Gastroesophageal sphincter (tissue), 3 donors: ENCODE results near the gene BCAP29.

ENCODE experiments used
- EP300 ChIP-seq: sonication (generic); formaldehyde crosslinking; IDR thresholded peaks from one replicate; pipeline ENCODE4 v1.6.1; 2017; ENCODE audit warnings: antibody characterized with exemption, mild to moderate bottlenecking
- POLR2A ChIP-seq, 2 donors: fragments of 450-650 bp; IDR thresholded peaks; one replicate each; pipeline ENCODE4 v1.6.1; 2017; ENCODE audit warnings: antibody characterized with exemption in 2 of 2, mild to moderate bottlenecking in 2 of 2, moderate library complexity in 1 of 2
- POLR2AphosphoS5 ChIP-seq: sonication (generic); formaldehyde crosslinking; IDR thresholded peaks from one replicate; pipeline ENCODE4 v1.6.1; 2017; ENCODE audit warnings: antibody characterized with exemption
- TF ChIP-seq, protein P1 (sequence below), 4 experiments: fragments of 200-600 bp in 2 of 4; fragments of 450-650 bp in 2 of 4; sonication (generic) in 1 of 4; IDR thresholded peaks; one replicate each; pipeline ENCODE4 v1.5.1; 2017 to 2019; ENCODE audit warnings: antibody characterized with exemption in 4 of 4, mild to moderate bottlenecking in 2 of 4, moderate library complexity in 2 of 4

DNA sequence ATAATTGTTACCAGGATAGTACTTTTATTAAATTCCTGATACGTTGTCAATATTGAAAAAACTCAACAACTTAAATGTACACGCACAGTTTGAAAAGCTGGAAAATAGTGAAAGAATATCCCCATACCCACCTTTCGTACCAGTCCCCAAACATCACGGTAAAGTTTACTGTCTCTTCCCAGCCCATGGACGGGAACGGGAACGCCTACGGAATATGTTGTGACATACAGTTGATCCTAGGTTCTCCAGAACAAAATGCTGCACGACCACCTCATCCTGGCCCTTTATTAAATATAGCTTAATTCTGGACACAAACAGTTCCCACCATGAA is 527 bp upstream of the BCAP29 start:
- TF ChIP-seq, protein P1, sequence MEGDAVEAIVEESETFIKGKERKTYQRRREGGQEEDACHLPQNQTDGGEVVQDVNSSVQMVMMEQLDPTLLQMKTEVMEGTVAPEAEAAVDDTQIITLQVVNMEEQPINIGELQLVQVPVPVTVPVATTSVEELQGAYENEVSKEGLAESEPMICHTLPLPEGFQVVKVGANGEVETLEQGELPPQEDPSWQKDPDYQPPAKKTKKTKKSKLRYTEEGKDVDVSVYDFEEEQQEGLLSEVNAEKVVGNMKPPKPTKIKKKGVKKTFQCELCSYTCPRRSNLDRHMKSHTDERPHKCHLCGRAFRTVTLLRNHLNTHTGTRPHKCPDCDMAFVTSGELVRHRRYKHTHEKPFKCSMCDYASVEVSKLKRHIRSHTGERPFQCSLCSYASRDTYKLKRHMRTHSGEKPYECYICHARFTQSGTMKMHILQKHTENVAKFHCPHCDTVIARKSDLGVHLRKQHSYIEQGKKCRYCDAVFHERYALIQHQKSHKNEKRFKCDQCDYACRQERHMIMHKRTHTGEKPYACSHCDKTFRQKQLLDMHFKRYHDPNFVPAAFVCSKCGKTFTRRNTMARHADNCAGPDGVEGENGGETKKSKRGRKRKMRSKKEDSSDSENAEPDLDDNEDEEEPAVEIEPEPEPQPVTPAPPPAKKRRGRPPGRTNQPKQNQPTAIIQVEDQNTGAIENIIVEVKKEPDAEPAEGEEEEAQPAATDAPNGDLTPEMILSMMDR (IDR thresholded peaks at IDR 0.05), result no peak
- TF ChIP-seq EP300, result no peak
- no peak for TF ChIP-seq POLR2AphosphoS5
- TF ChIP-seq POLR2A (IDR thresholded peaks at IDR 0.05), result no peak
